OCI-LY3 (cell line): Measurements from ENCODE around the gene RPH3AL.

ENCODE experiments used
- H2AFZ ChIP-seq: fragments of 200-600, 300-600 bp; shearing (Covaris generic); 2 replicates; pipeline ENCODE4 v1.6.0; 2014; ENCODE audit warnings: antibody characterized with exemption, low read depth, low read length
- H3K27ac ChIP-seq: fragments of 200-600, 300-600 bp; sonication (generic); 2 replicates; pipeline ENCODE4 v1.5.1; 2014; ENCODE audit warnings: mild to moderate bottlenecking, low read length, moderate library complexity, mixed read lengths
- H3K27me3 ChIP-seq: fragments of 200-600, 300-600 bp; sonication (generic); 2 replicates; pipeline ENCODE4 v1.6.1; 2014; ENCODE audit warnings: low read depth, low read length, mixed read lengths
- H3K36me3 ChIP-seq: fragments of 200-600, 300-600 bp; sonication (generic); replicated peaks from 2 replicates; pipeline ENCODE3; 2014; ENCODE audit warnings: low read depth, low read length, mixed read lengths
- H3K4me1 ChIP-seq: fragments of 300-600, 200-600 bp; sonication (generic); 2 replicates; pipeline ENCODE4 v1.6.1; 2014; ENCODE audit warnings: low read length, mixed read lengths
- H3K4me2 ChIP-seq: fragments of 200-600, 300-600 bp; sonication (generic); 2 replicates; pipeline ENCODE4 v1.6.1; 2014; ENCODE audit warnings: low read length, mixed read lengths
- H3K4me3 ChIP-seq: fragments of 300-600, 200-600 bp; sonication (generic); 2 replicates; pipeline ENCODE4 v1.5.1; 2014; ENCODE audit warnings: antibody characterized with exemption, mild to moderate bottlenecking, low read length, moderate library complexity
- H3K79me2 ChIP-seq: fragments of 300-600, 200-600 bp; shearing (Covaris generic); 2 replicates; pipeline ENCODE4 v1.6.1; 2014; ENCODE audit warnings: mild to moderate bottlenecking, low read length, mixed read lengths
- H3K9ac ChIP-seq: fragments of 300-600, 200-600 bp; shearing (Covaris generic); 2 replicates; pipeline ENCODE4 v1.6.0; 2014; ENCODE audit warnings: mild to moderate bottlenecking, low read length, moderate library complexity
- H3K9me3 ChIP-seq: fragments of 200-600, 300-600 bp; shearing (Covaris generic); 2 replicates; pipeline ENCODE4 v1.6.1; 2014; ENCODE audit warnings: low read length, mixed read lengths; ENCODE audit not compliant: insufficient read depth
- H4K20me1 ChIP-seq: fragments of 200-600, 300-600 bp; sonication (generic); 2 replicates; pipeline ENCODE4 v1.6.1; 2016; ENCODE audit warnings: low read length, mixed read lengths; ENCODE audit not compliant: insufficient read depth
- EZH2phosphoT487 ChIP-seq: fragments of 200-600 bp; shearing (Covaris generic); IDR thresholded peaks from 2 replicates; pipeline ENCODE4 v1.6.1; 2018; ENCODE audit warnings: antibody characterized with exemption, mixed run types, low read depth
- TF ChIP-seq, protein P1 (sequence below): fragments of 200-600, 300-600 bp; sonication (generic); IDR thresholded peaks from 2 replicates; pipeline ENCODE4 v1.5.1; 2014; ENCODE audit warnings: antibody characterized with exemption, low read length, low read depth

The RPH3AL gene

DNA sequence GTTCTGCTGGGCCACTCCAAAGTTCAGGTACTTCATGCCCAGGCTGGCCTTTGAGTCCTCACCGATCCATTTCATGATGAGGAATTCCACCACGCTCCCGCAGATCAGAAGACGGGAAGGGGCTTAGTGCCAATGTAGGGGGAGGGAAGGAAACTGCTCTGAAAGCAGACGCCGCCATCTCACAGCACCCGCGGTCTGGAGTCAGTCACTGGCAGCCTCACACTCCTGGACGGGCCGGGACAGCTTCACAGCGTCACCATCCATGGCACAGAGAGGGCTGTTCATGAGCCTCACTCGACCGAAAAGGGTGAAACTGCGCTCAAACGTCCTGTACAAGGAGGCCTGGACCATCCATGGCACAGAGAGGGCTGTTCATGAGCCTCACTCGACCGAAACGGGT, 62.0 kb downstream of the RPH3AL start:
- no peak overlapping the region for H3K4me2 ChIP-seq
- H3K4me1 ChIP-seq: peaks cover 6% of the 10 kb centered on the region; the same call in 1 of the 2 replicates
- H3K4me3 ChIP-seq: no peak overlapping the region
- no peaks in the 10 kb centered on the region for H3K79me2 ChIP-seq
- no peaks in the 10 kb centered on the region for H3K36me3 ChIP-seq
- H3K9me3 ChIP-seq: no peaks in the 10 kb centered on the region
- H3K9ac ChIP-seq: no peak overlapping the region
- H2AFZ ChIP-seq: no peak overlapping the region
- H3K27ac ChIP-seq: no peak overlapping the region
- H3K27me3 ChIP-seq: no peaks in the 10 kb centered on the region
- no peak for TF ChIP-seq EZH2phosphoT487
- TF ChIP-seq, protein P1, sequence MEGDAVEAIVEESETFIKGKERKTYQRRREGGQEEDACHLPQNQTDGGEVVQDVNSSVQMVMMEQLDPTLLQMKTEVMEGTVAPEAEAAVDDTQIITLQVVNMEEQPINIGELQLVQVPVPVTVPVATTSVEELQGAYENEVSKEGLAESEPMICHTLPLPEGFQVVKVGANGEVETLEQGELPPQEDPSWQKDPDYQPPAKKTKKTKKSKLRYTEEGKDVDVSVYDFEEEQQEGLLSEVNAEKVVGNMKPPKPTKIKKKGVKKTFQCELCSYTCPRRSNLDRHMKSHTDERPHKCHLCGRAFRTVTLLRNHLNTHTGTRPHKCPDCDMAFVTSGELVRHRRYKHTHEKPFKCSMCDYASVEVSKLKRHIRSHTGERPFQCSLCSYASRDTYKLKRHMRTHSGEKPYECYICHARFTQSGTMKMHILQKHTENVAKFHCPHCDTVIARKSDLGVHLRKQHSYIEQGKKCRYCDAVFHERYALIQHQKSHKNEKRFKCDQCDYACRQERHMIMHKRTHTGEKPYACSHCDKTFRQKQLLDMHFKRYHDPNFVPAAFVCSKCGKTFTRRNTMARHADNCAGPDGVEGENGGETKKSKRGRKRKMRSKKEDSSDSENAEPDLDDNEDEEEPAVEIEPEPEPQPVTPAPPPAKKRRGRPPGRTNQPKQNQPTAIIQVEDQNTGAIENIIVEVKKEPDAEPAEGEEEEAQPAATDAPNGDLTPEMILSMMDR: no peak
- H4K20me1 ChIP-seq: no peaks in the 10 kb centered on the region

DNA sequence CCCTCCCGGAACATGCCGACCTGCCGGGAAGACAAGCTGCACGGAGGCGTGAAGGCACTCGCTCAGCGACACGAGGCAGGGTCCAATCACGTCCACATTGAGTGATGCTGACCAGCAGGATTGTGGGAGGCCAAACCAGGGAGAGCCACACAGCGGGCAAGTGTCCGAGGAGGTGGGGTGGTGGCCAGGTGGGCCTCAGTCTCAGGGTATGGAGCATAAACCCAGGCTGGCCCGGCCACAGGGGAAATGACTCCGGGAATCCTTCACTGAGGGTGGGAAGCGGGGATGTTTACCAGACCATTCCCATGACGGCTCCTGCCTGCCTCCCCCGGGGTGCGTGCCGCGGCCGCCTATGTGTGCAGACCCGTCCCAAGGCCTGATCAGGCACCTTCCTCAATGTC, 62.5 kb downstream of the RPH3AL start:
- no peaks in the 10 kb centered on the region for H3K9me3 ChIP-seq
- no peak overlapping the region for H3K27ac ChIP-seq
- no peak overlapping the region for H2AFZ ChIP-seq
- no peaks in the 10 kb centered on the region for H4K20me1 ChIP-seq
- H3K4me3 ChIP-seq: no peak overlapping the region
- no peak for TF ChIP-seq EZH2phosphoT487
- TF ChIP-seq, protein P1: no peak
- no peaks in the 10 kb centered on the region for H3K36me3 ChIP-seq
- H3K9ac ChIP-seq: no peak overlapping the region
- H3K27me3 ChIP-seq: no peaks in the 10 kb centered on the region
- H3K79me2 ChIP-seq: no peaks in the 10 kb centered on the region
- H3K4me2 ChIP-seq: no peak overlapping the region
- H3K4me1 ChIP-seq: peaks cover 6% of the 10 kb centered on the region; the same call in 1 of the 2 replicates

DNA sequence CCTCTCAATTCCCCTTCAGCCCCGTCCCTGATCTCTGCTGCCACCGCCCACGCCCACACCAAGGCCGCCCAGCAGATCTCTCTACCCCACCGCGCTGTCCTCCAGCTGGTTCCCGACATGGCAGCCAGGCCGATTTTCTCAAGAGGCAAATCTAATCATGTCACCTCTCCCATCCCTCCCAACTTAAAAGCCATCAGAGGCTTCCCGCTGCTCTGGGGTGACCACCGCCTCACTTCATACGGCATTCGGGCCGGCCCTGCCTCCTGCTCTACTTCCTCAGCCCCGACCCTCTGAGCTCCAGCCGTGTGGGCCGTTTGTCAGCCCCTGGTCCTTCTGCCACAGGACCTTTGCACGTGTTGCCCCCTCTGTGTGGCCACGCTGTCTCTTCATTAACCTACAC, 63.2 kb downstream of the RPH3AL start:
- Histone ChIP-seq H3K9ac (no peak overlapping the region), H3K36me3 (no peaks in the 10 kb centered on the region)
- TF ChIP-seq, protein P1: no peak
- no peak for TF ChIP-seq EZH2phosphoT487

DNA sequence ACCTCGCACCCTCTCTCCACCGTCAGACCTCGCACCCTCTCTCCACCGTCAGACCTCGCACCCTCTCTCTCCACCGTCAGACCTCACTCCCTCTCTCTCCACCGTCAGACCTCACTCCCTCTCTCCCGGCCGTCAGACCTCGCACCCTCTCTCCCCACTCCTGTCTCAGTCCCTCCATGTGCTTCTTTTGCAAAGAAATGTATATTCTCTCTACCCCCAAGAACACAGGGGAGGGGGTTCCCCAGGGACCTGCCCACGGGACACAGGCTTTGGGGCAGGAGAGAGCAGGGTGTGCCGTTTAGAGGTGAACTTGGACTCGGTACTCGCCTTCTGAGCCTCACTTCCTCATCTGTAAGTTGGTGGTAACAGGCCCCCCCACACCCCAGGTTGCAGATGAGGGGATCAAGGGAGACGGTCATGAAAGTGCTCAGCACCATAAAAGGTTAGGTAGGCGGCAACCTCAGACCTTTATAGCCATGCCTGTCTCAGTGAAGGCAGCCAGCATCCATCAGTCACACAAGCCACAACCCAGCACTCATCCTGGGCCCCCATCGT, 63.7 kb downstream of the RPH3AL start:
- Histone ChIP-seq H3K27me3 (no peaks in the 10 kb centered on the region), H4K20me1 (no peaks in the 10 kb centered on the region), H3K4me2 (peak overlapping the region; percentile 9; the same call in 1 of the 2 replicates), H3K9me3 (no peaks in the 10 kb centered on the region), H3K9ac (no peak overlapping the region), H3K27ac (no peak overlapping the region), H2AFZ (no peak overlapping the region), H3K4me1 (peaks cover 6% of the 10 kb centered on the region; the same call in 1 of the 2 replicates), H3K36me3 (no peaks in the 10 kb centered on the region), H3K79me2 (no peaks in the 10 kb centered on the region), H3K4me3 (no peak overlapping the region)
- TF ChIP-seq EZH2phosphoT487: no peak
- TF ChIP-seq, protein P1: no peak

More for the DNA sequence above, 63.2 kb downstream of the RPH3AL start:
- no peak overlapping the region for H3K4me3 ChIP-seq
- peaks cover 6% of the 10 kb centered on the region; the same call in 1 of the 2 replicates for H3K4me1 ChIP-seq
- no peaks in the 10 kb centered on the region for H3K27me3 ChIP-seq
- H3K79me2 ChIP-seq: no peaks in the 10 kb centered on the region
- H3K9me3 ChIP-seq: no peaks in the 10 kb centered on the region
- no peaks in the 10 kb centered on the region for H4K20me1 ChIP-seq
- H3K27ac ChIP-seq: no peak overlapping the region
- no peak overlapping the region for H2AFZ ChIP-seq
- no peak overlapping the region for H3K4me2 ChIP-seq
